NCI-H2171 treated with DMSO at 0.1 percent for 48 hours (cell line): ENCODE results near the gene UNC93B1.

Experiments
- DNase-seq: peaks from one replicate; lab custom pipeline; 2025; lab: John Stamatoyannopoulos, UW

The UNC93B1 gene, protein sequence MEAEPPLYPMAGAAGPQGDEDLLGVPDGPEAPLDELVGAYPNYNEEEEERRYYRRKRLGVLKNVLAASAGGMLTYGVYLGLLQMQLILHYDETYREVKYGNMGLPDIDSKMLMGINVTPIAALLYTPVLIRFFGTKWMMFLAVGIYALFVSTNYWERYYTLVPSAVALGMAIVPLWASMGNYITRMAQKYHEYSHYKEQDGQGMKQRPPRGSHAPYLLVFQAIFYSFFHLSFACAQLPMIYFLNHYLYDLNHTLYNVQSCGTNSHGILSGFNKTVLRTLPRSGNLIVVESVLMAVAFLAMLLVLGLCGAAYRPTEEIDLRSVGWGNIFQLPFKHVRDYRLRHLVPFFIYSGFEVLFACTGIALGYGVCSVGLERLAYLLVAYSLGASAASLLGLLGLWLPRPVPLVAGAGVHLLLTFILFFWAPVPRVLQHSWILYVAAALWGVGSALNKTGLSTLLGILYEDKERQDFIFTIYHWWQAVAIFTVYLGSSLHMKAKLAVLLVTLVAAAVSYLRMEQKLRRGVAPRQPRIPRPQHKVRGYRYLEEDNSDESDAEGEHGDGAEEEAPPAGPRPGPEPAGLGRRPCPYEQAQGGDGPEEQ

DNA sequence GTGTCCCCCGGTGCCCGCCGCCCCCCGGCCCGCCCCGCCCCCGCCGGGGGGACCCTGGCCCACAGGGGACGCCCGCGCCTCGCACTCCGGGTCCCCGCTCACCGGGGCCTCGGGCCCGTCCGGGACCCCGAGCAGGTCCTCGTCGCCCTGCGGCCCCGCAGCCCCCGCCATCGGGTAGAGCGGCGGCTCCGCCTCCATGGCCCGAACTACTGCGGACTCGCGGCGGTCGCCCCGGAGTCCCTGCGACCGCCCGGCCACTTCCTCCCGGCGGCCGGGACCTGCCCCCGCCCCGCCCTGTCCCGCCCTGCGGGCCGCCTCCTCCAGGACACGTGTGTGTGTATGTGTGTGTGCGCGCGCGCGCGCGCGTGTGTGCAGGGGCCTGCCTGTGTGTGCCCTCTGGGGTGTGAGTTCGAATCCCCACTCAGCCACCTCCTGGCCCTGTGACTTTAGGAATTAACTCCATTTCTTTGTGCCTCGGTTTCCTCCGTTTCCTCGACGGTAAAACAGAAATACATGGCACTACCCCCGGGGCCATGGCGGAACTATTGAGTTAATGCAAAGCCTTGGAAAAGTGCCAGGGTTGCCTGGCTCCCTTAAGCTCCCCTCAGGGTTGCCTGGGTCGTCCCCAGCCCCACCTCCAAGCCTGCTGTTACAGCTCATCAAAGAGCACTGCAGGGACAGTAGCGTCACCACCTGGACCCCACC, at the start of gene UNC93B1:
Gene UNC93B1 (minus strand): TSS at position 252 of the 705 bp plus-strand sequence. CDS start 54 bp downstream, at position 198.
- peak; percentile 44 for DNase-seq

DNA sequence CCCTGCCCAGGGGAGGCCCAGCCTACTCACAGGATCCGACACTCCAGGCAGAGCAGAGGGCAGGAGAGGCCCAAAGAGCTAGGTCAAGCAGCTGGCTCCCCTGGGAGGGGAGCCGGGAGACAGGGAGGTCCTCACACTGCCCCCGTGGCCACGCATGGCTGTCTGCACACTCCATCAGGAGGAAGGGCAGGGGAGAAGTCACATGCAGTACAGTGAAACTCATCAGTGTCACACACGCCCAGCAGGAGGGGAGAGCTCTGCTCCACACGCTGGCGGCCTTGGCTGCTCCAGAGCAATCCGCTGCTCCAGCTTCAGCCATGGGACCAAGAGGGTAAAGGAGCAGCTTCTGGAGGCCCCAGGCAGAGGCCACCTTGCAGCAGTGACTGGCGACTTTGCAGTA, 49.2 kb upstream of the UNC93B1 start:
- DNase-seq = no peak

DNA sequence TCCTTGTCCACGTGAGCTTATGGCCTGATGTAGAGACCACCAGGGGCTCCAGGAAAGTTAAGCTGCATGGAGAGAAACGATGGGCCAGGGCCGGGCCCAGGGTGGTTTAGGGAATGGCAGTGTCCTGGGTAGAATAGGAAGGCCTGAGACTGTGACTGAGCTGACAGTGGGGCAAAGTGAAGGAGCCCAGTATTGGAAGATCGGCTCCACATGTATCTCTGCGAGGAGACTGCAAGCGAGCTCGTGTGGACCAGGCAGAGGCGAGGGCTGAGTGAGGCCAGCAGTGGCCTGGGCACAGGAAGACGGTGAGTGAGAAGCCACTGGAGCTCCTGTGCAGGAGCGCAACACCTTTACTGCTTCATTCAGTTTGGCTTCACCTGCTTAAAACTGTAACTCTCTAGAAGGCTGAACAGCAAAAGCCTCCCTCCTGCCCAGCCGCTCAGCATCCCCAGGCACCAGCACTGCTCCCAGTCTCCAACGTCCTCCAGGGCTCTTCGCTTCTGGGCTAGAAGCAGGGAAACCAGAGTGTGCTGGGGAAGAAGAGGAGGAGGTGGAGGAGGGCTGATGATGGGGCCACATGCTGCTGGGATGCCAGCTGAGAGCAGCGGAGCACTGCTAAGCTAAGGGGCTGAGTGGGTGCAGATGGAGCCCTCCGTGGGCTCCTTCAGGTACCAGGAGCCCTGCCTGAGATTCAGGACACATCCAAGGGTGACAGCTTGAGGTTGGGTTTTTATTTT, 48.4 kb upstream of the UNC93B1 start:
- no peak for DNase-seq

DNA sequence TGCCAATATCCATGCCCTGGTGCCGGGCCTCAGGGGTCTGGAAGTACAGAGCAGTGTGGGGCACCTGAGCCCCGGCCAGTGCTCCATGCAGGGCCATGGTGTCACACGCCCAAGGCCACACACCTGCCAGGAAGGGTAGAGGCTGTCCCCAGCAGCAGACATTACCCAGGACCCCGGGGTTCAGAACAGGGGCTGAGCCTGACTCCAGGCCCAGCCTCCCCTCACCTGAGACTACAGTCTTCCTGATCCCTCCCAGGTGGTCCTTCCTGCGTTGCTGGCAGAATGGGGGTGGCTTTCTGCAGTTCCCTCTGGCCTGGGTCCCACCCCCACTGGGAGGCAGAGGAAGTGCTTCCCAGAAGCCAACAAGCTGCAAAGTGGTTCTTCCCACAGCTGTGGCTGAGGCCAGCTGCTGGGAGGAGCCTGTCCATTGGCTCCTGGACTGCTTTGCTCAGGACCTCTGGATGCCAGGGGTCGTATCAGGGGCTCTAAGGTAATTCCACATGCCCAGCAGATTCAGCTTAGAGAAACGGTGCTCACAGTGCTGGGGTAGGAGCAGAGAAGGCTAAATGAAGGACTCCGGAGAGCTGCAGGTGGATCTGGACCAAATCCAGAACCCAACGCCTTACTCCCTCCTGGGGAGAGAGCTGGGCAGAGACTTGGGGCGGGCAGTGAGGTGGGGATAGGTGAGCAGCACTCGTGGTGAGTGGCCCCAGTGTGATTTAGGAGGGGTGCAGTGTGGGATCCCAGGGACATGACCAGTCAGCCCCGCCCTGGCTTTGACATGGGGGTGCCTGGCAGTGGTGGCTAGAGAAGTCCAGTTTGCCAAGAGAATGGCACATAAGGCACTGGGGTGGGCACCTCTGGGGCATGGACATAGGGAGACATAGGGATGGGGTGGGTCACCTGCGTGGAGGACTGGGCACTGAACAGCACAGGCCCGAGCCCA, 47.6 kb upstream of the UNC93B1 start:
- DNase-seq = no peak

DNA sequence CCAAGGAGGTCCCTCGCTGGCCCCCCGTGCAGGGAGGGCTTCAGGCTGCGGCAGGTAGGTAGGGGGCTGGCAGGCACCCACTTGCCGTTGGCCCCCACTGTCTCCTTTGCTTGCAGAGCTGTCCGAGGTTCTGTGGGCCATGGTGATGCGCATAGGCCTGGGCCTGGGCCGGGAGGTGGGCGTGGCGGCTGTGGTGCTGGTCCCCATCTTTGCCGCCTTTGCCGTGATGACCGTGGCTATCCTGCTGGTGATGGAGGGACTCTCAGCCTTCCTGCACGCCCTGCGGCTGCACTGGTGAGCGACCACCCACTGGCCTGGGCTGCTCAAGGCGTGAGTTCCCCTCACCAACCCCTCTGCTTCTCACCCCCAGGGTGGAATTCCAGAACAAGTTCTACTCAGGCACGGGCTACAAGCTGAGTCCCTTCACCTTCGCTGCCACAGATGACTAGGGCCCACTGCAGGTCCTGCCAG, 46.5 kb upstream of the UNC93B1 start:
- DNase-seq = no peak

DNA sequence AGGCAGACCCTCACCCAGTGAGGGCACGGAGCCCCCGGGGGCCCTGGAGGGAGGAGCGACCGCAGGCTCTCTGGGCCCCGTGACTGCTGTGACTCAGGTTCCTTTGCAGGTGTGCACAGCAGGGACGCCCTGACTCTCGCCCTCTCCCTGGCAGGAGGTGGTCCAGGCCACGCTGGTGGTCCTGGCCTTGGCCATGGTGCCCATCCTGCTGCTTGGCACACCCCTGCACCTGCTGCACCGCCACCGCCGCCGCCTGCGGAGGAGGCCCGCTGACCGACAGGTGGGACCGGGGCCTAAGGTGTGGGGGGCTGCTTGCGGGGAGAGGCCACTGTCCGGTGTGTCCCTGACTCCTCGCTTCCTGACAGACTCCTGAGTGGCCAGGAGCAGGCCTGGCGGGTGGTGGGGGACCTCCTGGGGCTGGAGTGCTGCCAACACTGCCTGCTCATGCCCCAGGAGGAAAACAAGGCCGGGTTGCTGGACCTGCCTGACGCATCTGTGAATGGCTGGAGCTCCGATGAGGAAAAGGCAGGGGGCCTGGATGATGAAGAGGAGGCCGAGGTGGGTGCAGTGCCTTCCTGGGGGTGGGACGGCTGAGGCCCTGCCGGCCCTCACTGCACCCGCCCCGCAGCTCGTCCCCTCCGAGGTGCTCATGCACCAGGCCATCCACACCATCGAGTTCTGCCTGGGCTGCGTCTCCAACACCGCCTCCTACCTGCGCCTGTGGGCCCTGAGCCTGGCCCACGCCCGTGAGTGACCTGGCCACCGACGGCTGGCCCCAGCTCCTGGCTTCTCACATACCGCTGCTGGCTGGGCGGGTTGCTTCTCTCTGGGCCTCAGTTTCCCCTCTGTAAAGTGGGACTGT, 45.8 kb upstream of the UNC93B1 start:
- DNase-seq = no peak

DNA sequence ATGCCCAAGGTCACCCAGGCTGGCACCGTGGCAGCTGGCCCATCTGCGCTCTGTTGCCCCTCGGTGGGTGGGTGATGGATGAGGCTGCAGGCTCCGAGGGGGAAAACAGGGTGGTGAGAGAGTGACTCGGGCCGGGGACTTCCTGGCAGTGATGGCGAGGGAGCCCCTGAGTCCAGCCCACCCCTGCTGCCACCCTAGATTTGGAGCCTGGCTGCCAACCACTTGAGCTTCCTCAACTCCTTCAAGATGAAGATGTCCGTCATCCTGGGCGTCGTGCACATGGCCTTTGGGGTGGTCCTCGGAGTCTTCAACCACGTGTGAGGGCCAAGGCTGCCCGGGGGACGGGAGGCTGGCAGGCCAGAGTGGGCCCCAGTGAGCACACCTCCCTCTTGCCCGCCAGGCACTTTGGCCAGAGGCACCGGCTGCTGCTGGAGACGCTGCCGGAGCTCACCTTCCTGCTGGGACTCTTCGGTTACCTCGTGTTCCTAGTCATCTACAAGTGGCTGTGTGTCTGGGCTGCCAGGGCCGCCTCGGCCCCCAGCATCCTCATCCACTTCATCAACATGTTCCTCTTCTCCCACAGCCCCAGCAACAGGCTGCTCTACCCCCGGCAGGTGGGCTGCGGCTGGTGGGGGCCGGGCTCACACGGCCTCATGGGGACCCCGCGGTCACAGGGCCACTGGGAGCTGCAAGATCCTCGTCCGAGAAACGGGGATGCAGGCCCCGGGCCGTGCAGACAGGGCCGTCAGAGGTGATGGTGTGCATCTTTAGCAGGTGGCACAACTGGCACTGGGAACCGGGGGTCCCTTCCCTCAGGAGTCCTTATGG, 45.0 kb upstream of the UNC93B1 start:
- no peak for DNase-seq

DNA sequence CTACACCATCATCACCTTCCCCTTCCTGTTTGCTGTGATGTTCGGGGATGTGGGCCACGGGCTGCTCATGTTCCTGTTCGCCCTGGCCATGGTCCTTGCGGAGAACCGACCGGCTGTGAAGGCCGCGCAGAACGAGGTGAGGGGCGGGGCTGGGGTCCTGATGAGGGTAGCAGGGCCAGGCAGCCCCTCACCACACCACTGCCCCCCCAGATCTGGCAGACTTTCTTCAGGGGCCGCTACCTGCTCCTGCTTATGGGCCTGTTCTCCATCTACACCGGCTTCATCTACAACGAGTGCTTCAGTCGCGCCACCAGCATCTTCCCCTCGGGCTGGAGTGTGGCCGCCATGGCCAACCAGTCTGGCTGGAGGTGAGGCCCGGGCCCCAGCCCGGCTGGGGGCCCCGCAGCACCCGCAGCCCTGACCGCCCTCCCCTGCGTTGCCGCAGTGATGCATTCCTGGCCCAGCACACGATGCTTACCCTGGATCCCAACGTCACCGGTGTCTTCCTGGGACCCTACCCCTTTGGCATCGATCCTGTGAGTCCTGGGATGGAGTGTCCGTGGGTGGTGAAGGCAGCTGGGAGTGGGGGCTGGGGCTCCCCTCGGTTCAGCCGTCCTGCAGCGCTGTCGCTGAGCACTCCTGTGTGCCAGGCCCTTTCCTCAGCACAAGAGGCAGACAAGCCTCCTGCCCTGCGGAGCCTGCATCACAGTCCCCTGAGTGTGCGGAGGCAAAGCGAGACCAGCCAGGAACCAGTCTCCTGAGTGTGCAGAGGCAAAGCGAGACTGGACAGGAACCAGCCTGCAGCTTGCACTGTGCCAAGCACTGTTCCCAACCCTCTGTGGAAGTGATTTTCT, 43.8 kb upstream of the UNC93B1 start:
- no peak for DNase-seq

DNA sequence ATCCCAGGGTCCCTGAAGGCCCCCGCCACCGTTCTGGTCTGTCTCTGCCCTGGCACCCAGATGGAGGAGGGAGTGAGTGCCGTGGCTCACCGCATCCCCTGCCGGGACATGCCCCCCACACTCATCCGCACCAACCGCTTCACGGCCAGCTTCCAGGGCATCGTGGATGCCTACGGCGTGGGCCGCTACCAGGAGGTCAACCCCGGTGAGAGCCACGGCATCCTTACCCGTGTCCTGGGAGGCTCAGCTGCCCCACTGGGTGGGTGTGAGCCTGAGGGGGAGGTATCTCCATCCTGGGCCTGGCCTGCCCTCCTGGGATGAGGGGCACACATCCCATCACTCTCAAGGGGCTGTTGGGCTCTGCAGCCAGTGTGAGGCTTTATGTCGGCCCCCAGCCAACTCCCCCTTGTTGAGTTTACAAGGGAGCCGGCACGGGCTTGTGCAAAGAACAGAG, 41.0 kb upstream of the UNC93B1 start:
- DNase-seq = no peak

DNA sequence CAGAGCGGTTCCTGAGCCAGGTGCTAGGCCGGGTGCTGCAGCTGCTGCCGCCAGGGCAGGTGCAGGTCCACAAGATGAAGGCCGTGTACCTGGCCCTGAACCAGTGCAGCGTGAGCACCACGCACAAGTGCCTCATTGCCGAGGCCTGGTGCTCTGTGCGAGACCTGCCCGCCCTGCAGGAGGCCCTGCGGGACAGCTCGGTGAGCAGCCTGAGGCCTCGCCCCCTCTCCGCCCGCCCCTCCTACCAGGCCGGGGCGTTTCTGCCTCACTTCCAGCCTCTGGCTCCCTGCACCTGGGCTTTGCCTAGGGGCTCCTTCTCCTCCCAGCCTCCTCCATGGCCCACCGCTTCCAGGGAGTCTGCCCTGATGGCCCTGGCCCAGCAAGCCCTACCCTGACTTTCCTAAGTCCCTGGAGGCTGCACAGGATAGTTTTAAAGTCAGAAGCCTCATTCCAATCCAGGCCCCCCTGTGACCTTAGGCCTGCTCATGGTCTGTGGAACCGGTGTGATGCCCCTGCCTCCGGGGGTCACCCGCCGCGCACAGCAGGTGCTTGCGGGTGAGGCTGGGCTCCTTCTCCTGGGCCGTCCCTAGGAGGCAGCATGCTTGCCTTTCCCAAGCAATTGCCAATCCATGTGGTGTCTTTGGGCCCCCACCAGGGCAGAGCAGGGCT, 40.4 kb upstream of the UNC93B1 start:
- peak; percentile 50 for DNase-seq

DNA sequence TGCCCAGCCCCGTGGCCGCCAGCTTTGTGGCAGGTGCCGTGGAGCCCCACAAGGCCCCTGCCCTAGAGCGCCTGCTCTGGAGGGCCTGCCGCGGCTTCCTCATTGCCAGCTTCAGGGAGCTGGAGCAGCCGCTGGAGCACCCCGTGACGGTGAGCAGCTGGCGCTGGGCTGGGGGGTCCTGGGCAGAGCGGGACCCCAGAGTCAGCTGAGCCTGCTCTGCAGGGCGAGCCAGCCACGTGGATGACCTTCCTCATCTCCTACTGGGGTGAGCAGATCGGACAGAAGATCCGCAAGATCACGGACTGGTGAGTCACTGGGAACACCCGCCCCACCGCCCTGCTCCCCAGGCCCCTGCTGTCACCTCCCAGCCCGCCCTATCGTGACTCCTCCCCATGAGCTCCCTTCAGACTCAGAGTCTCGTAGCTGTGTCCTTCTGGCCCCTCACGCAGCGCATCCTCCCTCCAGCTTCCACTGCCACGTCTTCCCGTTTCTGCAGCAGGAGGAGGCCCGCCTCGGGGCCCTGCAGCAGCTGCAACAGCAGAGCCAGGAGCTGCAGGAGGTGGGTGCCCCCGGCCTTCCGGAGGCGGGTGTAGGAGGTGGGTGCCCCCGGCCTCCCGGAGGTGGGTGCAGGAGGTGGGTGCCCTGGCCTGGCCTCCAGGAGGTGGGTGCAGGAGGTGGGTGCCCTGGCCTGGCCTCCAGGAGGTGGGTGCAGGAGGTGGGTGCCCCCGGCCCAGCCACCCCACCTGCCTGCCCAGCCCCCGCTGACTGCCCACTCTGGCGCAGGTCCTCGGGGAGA, 39.6 kb upstream of the UNC93B1 start:
- peak; percentile 79 for DNase-seq

DNA sequence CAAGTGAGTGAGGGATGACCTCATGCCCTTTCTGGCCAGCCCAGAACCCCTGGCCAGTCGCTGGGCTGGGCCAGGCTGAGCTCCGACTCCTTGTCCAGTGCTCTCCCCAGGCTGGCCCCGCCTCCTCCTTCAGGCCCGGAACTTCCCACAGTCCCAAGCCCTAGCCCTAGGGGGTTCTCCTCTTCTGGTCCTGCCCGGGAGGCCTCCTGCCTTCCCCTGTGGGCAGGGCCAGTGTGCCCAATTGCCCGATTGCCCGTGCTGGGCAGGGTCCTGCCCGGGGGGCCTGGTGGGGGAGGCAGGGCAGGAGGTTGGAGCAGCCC, 39.1 kb upstream of the UNC93B1 start:
- no peak for DNase-seq

DNA sequence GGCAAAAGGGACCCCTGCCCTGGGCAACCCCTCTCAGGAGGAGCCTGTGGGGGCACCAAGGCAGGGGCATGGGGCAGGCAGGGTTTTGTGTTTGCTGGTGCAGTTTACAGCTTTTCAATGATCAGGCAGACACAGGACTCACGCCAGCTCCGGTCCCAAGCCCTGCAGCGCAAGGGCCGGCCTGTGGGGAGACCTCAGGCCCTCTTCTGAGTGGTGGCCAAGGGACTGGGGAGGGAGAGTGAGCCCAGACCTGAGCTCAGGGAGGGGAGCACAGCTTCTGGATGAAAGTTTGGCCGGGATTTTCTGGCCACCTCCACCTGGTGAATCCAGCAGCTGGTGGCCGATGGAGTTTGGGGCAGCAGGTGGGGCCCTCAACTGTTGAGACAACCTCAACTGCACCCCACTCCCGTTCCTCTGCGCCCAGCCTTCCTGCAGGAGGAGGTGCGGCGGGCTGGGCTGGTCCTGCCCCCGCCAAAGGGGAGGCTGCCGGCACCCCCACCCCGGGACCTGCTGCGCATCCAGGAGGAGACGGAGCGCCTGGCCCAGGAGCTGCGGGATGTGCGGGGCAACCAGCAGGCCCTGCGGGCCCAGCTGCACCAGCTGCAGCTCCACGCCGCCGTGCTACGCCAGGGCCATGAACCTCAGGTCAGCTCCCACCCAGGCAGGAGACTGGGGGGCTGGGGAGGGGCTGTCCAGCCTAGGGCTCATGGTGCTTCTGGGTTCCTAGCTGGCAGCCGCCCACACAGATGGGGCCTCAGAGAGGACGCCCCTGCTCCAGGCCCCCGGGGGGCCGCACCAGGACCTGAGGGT, 38.5 kb upstream of the UNC93B1 start:
- no peak for DNase-seq

DNA sequence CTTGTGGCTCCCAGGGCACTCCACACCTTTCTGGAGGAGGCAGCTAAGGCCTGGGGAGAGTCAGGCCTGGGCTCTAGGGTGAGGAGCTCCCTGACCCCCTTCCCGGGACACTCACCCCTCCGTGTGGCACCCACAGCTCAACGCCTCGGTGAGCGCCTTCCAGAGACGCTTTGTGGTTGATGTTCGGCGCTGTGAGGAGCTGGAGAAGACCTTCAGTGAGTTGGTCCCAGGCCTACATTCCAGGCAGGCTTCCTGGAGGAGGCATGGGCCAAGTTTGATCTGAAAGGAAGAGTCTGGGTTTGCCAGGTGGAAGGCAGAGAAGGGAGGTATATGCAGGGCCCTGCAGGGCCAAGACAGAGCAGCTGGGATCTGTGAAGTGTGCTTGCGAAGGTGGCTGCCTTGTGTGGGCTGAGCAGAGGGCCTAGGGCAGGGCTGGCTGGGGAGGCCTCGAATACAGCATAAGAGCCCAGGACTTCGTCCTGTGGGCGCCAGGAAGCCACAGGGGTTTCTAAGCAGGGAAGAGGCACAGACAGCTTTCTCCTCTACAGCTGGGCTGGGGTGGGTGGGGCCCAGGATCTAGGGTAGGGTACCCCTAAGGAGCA, 37.8 kb upstream of the UNC93B1 start:
- no peak for DNase-seq

DNA sequence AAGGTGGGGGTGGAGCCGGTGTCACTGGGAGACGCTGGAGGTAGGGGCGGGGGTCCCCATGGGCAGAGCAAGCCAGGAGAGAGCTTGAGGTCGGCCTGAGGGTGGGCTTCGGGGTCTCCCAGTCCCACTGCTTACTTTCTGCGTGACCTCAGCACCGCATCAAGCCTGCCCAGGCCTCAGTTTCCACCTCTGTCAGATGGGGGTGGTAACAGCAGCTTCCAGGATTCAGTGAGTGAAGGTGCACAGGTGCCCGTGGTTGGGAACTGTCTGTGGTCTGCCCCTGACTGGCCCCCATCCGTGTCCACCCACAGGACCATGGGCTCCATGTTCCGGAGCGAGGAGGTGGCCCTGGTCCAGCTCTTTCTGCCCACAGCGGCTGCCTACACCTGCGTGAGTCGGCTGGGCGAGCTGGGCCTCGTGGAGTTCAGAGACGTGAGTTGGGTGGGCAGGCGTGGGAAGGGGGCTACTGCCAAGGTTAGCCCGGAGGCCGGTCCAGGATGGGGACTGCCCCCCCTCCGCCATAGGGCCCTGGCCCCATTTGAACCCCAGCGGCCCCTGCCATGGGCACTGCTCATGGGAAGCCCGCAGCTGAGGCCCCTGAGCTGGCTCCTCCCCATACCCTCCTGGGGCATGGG, 37.2 kb upstream of the UNC93B1 start:
- no peak for DNase-seq
